NCI-H2081 treated with DMSO at 0.1 percent for 48 hours (cell line): ENCODE data around the gene KLHL11.

Experiments used
- DNase-seq: peaks from one replicate; lab custom pipeline; 2025; lab: John Stamatoyannopoulos, UW

The KLHL11 gene

DNA sequence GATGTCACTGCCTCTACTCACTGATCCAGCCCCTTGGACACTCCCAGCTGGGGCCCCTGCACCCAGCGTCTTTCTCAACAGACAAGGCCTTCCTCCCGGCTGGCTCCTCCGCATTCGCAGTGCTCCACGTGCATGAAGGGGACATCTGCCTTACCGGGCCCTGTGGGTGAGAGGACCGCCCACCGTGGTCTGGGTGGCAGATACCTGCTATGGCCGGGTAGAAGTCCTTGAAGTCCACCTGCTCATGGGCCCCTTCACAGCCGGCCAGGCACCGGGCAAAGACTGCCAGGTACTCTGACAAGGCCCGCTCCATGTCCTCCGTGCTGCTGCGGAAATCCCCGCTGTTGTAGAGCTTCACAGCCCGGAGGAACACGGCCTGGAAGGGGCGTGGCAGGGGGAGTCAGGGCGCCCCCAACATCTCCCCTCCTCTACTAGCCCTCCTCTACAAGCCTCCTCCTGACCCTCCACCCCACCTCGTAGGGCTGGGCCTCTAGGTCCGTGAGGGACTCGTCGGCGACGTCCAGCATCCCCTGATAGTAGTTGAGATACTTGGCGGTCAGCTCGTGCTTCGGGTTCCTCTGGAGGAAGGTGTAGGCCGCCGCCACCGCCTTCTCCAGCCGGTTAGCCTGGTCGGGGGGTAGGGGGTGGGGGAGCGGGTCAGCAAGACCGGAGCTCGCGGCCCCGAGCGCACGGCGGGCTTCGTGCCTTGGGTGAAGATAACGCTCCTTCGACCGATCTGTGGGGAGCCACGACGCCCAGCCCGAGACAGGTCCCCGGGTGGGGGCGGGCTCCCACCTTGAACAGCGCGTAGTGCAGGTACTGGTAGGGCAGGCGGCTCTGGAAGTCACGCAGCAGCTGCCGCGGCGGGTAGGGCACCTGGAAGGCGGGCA lies 54.3 kb downstream of the KLHL11 start:
- no peak for DNase-seq

DNA sequence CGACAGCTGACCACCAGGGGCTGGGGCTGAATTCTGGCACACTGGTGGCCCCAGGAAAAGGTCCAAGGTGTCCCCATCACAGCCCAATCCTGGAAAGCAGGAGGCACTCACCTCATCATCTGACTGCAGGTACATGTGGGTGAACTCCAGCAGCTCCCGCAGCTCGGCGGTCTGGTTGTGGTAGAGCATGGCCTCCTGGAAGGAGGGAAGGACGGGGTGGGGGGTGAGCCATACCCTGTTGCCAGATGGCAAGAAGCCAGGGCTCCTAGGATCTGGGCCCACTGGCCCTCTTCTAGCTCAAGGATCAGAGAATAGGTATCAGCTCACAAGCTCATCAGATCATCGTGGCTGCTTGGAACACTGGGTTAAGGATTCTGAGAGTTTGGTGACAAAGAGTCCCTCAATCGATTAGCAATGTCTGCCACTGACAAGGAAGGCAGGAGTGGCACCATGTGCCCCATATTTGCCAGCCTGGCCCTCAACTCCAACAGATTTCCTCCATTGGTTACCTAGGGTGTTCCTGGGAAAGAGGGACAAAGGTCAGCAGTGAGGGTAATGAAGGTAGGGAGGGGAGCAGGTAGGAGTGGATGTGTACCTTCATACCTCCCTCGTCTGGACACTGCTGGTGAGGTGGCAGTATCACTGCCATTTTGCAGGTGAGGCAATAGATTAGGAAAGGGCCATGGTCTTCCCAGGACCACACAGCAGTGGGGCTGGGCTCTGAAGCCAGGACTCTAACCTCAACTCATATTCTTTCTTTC lies 58.4 kb downstream of the KLHL11 start:
- DNase-seq = no peak
